Fibroblast of lung (primary cell): ENCODE data around the gene FAM174B. TPM values are rescaled to one million over a fixed set of nuclear protein-coding genes. Genes with fewer than 3 reads are reported as not detected.

ENCODE experiments used
- DNase-seq, 2 donors: peaks; one replicate each; pipeline versions ENCODE4 v3.0.0 to v3.0.0-alpha.2; 2010; ENCODE audit warnings: low read depth in 2 of 2
- H2AFZ ChIP-seq: 2 replicates; pipeline ENCODE4 v1.5.1; 2012; ENCODE audit warnings: low read length, control low read depth, inconsistent platforms
- H3K27ac ChIP-seq: 2 replicates; pipeline ENCODE4 v1.5.1; 2011; ENCODE audit warnings: low read length, control low read depth; ENCODE audit not compliant: insufficient read depth
- H3K27me3 ChIP-seq: 2 replicates; pipeline ENCODE4 v1.5.1; 2011; ENCODE audit warnings: mild to moderate bottlenecking, low read length; ENCODE audit not compliant: control insufficient read depth, insufficient read depth
- H3K36me3 ChIP-seq: 2 replicates; pipeline ENCODE4 v1.5.1; 2011; ENCODE audit warnings: low read length; ENCODE audit not compliant: control insufficient read depth, insufficient read depth
- H3K4me1 ChIP-seq: 2 replicates; pipeline ENCODE4 v1.5.1; 2011; ENCODE audit warnings: low read length; ENCODE audit not compliant: control insufficient read depth, insufficient read depth; ENCODE audit errors: extremely low read depth
- H3K4me2 ChIP-seq: 2 replicates; pipeline ENCODE4 v1.5.1; 2011; ENCODE audit warnings: low read length, control low read depth; ENCODE audit not compliant: insufficient read depth; ENCODE audit errors: extremely low read depth
- H3K4me3 ChIP-seq, 4 experiments: fragments of 200-600 bp in 1 of 4; sonication (generic) in 1 of 4; replicated peaks in 1 of 4; 2 replicates each; pipeline ENCODE4 v1.5.1; 2011 to 2016; ENCODE audit warnings: low read length in 4 of 4, low read depth in 3 of 4, mild to moderate bottlenecking in 3 of 4, control low read depth in 2 of 4, inconsistent platforms in 1 of 4, mixed read lengths in 1 of 4; ENCODE audit not compliant: insufficient read depth in 1 of 4; ENCODE audit errors: control extremely low read depth in 1 of 4
- H3K79me2 ChIP-seq: 2 replicates; pipeline ENCODE4 v1.5.1; 2012; ENCODE audit warnings: mild to moderate bottlenecking, low read length, inconsistent platforms; ENCODE audit not compliant: control insufficient read depth, insufficient read depth
- H3K9ac ChIP-seq: 2 replicates; pipeline ENCODE4 v1.5.1; 2011; ENCODE audit warnings: mild to moderate bottlenecking, low read length, control low read depth; ENCODE audit not compliant: insufficient read depth
- H3K9me3 ChIP-seq: 2 replicates; pipeline ENCODE4 v1.5.1; 2012; ENCODE audit warnings: low read depth, low read length; ENCODE audit not compliant: control insufficient read depth, insufficient read depth
- H4K20me1 ChIP-seq: 2 replicates; pipeline ENCODE4 v1.5.1; 2011; ENCODE audit warnings: low read length; ENCODE audit not compliant: control insufficient read depth, insufficient read depth; ENCODE audit errors: extremely low read depth
- EZH2 ChIP-seq: IDR thresholded peaks from 2 replicates; pipeline ENCODE4 v1.5.1; 2012; ENCODE audit warnings: low read length, control low read depth, mild to moderate bottlenecking; ENCODE audit errors: missing control alignments
- polyA plus RNA-seq, 2 donors: library from polyadenylated mRNA; depleted of rRNA in 1 of 2; stranded (reverse) in 1 of 2; unstranded in 1 of 2; fragments of >200 nt; gene quantifications; 2 replicates each; pipeline ENCODE4 v1.2.1, GENCODE V29; 2011 to 2012; ENCODE audit warnings: missing spikeins in 1 of 2
- total RNA-seq: library from RNA; depleted of rRNA; stranded (reverse); fragments of >200 nt; gene quantifications from 2 replicates; pipeline ENCODE4 v1.2.1, GENCODE V29; 2014
- TF ChIP-seq, protein P1 (sequence below), 2 donors: IDR thresholded peaks in 1 of 2; conservative IDR thresholded peaks in 1 of 2; 1 replicate in 1 of 2; 2 replicates in 1 of 2; pipeline ENCODE4 v1.5.1; 2011 to 2012; ENCODE audit warnings: low read length in 2 of 2, control low read depth in 1 of 2, inconsistent platforms in 1 of 2, low read depth in 1 of 2, mild to moderate bottlenecking in 1 of 2

The FAM174B gene
- total and polyA plus RNA-seq, 2 donors (not counting 1 experiment from before 2014, with no cell fraction given), result 0.87 to 2.8 TPM

DNA sequence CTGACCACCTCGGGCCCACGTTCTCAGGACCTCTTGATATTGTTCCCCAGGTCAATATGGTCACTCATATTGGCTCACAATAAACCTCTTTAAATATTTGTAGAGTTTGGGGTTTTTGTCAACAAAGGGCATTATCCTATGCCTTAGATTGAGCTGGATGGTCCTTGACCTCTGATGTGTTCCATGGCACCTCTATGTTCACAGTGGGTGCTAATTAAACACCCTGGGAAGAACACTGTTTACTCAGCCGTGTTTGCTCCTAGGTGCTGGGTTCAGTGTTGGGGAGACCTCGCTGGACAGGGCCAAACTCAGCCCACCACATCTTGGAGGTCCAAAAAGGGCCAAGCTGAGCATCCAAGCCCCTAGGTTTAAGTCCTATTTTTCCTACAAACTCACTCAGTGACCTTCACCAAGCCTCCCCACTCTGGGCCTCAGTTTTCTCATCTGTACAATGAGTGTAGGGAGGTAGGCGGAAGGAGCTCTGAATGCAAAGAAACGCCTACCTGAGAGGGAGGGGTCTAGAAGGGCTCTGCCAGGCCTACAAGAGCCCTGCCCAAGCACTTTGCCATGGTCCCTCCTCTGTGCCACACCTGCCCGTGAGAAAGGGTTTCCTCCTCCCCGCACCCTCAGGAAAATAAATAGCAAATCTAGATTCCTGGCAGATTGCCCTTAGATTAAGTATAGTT, 7.2 kb downstream of the FAM174B start:
- no peak for DNase-seq
- Histone ChIP-seq H3K27ac (no peak overlapping the region), H4K20me1 (no peaks in the 10 kb centered on the region), H3K36me3 (no peaks in the 10 kb centered on the region), H2AFZ (no peak overlapping the region), H3K9me3 (no peaks in the 10 kb centered on the region), H3K27me3 (no peaks in the 10 kb centered on the region), H3K4me2 (no peak overlapping the region), H3K4me1 (no peaks in the 10 kb centered on the region), H3K9ac (no peak overlapping the region), H3K4me3 (no peak overlapping the region), H3K79me2 (no peaks in the 10 kb centered on the region)
- no peak for TF ChIP-seq EZH2
- TF ChIP-seq, protein P1, sequence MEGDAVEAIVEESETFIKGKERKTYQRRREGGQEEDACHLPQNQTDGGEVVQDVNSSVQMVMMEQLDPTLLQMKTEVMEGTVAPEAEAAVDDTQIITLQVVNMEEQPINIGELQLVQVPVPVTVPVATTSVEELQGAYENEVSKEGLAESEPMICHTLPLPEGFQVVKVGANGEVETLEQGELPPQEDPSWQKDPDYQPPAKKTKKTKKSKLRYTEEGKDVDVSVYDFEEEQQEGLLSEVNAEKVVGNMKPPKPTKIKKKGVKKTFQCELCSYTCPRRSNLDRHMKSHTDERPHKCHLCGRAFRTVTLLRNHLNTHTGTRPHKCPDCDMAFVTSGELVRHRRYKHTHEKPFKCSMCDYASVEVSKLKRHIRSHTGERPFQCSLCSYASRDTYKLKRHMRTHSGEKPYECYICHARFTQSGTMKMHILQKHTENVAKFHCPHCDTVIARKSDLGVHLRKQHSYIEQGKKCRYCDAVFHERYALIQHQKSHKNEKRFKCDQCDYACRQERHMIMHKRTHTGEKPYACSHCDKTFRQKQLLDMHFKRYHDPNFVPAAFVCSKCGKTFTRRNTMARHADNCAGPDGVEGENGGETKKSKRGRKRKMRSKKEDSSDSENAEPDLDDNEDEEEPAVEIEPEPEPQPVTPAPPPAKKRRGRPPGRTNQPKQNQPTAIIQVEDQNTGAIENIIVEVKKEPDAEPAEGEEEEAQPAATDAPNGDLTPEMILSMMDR (conservative IDR thresholded peaks at IDR 0.05 in 1 of 2, IDR thresholded peaks at IDR 0.05 in 1 of 2; ENCODE audit: low read depth in 1 of 2, low read length in 2 of 2), result no peak

DNA sequence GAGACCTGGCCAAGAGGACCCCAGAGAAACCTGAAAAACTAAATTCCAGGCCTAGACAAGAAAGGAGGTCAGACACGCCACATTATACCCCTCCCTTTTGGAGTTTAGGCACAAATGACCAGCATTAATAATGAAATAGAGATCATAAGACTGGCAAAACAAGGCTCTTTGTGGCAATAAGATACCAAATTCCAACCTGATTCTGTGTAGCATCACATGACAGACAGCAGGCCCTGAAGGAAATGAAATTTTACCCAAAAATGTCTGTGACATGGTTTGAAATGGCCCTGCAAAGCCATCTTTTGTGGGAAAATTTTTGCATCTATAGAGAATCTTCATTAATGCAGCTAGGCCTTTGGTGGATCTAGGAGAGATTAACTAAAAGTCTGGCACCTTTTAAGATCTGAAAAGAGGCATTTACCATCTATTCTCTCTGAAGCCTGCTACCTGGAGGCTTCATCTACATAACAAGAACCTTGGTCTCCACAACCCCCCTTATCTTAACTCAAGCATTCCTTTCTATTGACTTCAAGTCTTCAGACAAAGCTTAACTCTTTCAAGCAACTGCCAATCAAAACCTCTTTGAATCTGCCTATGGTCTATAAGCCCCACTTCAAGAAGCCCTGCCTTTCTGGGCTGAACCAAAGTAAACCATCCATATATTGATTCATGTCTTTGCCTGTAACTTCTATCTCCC, 8.0 kb downstream of the FAM174B start:
- DNase-seq, result no peak
- H3K4me1 ChIP-seq, result no peaks in the 10 kb centered on the region
- no peak overlapping the region for H3K9ac ChIP-seq
- no peaks in the 10 kb centered on the region for H4K20me1 ChIP-seq
- H3K79me2 ChIP-seq, result no peaks in the 10 kb centered on the region
- TF ChIP-seq, protein P1 (conservative IDR thresholded peaks at IDR 0.05 in 1 of 2, IDR thresholded peaks at IDR 0.05 in 1 of 2; ENCODE audit: low read depth in 1 of 2, low read length in 2 of 2), result no peak
- no peak for TF ChIP-seq EZH2
- H3K9me3 ChIP-seq, result no peaks in the 10 kb centered on the region
- H3K4me3 ChIP-seq, result no peak overlapping the region
- no peaks in the 10 kb centered on the region for H3K36me3 ChIP-seq
- H3K27ac ChIP-seq, result no peak overlapping the region
- no peak overlapping the region for H3K4me2 ChIP-seq
- no peak overlapping the region for H2AFZ ChIP-seq
- H3K27me3 ChIP-seq, result no peaks in the 10 kb centered on the region

- Histone ChIP-seq H3K9me3 (no peaks in the 10 kb centered on the region), H3K79me2 (no peaks in the 10 kb centered on the region), H2AFZ (no peak overlapping the region), H3K9ac (no peak overlapping the region), H3K36me3 (no peaks in the 10 kb centered on the region), H4K20me1 (no peaks in the 10 kb centered on the region), H3K27me3 (no peaks in the 10 kb centered on the region), H3K27ac (no peak overlapping the region), H3K4me1 (no peaks in the 10 kb centered on the region), H3K4me2 (no peak overlapping the region), H3K4me3 (no peak overlapping the region)
- no peak for TF ChIP-seq EZH2
- TF ChIP-seq, protein P1 (conservative IDR thresholded peaks at IDR 0.05 in 1 of 2, IDR thresholded peaks at IDR 0.05 in 1 of 2; ENCODE audit: low read depth in 1 of 2, low read length in 2 of 2), result no peak
- no peak for DNase-seq
Measured at GRCh38 chr15:92646216-92646615, 9.4 kb downstream of the FAM174B start.
